ENCODE results near the gene NEDD4L.

DNA sequence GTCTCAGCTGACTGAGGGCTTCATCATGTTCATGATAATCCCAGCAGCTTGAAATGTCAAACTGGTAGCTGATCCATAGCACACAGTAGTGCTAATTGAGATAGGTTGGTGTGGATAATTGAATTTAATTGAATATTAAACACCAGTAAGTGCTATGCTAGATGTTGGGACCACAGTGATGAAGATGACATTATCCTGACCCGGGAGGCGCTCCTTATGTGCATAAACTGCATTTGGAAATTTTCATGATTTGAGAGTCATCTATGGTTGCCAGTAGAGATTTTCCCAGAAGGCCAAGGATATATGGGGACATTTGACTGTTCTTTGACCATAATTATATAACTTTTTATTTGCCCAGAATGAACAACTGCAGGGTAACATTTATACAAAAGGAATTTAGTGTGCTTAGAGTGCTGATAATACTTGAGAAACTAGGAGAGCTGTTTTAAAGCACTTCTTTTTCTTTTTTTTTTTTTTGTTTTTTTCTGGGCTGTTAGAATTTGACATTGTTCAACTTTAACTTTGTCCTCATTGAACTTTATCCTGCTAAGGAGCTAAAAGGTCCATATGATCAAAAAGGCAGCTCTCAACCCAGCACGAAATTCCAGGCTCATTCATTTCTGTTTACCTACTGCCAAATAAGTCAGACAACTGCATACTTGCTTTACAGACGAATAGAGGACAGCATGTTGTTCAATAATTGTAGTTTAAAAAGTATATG is 242.8 kb downstream of the NEDD4L start:
- TF ChIP-seq, protein P1, sequence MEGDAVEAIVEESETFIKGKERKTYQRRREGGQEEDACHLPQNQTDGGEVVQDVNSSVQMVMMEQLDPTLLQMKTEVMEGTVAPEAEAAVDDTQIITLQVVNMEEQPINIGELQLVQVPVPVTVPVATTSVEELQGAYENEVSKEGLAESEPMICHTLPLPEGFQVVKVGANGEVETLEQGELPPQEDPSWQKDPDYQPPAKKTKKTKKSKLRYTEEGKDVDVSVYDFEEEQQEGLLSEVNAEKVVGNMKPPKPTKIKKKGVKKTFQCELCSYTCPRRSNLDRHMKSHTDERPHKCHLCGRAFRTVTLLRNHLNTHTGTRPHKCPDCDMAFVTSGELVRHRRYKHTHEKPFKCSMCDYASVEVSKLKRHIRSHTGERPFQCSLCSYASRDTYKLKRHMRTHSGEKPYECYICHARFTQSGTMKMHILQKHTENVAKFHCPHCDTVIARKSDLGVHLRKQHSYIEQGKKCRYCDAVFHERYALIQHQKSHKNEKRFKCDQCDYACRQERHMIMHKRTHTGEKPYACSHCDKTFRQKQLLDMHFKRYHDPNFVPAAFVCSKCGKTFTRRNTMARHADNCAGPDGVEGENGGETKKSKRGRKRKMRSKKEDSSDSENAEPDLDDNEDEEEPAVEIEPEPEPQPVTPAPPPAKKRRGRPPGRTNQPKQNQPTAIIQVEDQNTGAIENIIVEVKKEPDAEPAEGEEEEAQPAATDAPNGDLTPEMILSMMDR (conservative IDR thresholded peaks at IDR 0.05), result no peak
- no peak for TF ChIP-seq EZH2 (IDR thresholded peaks at IDR 0.05; ENCODE audit: low read depth)

Data from PC-9 (cell line).